Thyroid gland (tissue), 4 donors: ENCODE results near the gene C4B. TPM values are rescaled to one million over a fixed set of nuclear protein-coding genes. Genes with fewer than 3 reads are reported as not detected.
"Not testable (repeated sequence)": the region's sequence is repeated elsewhere in the genome, so short reads cannot be mapped to it uniquely, and the experiment has no call there.

Source experiments
- DNase-seq, 2 donors: peaks; one replicate each; pipeline ENCODE4 v3.0.0-alpha.2; 2019
- H3K27ac ChIP-seq, 3 donors: fragments of 200-600 bp; sonication (generic); 1 replicate in 2 of 3; 2 replicates in 1 of 3; pipeline ENCODE4 v1.5.1; 2016 to 2019; ENCODE audit warnings: mild to moderate bottlenecking in 1 of 3, moderate library complexity in 1 of 3
- H3K27me3 ChIP-seq: fragments of 200-600 bp; sonication (generic); one replicate; pipeline ENCODE4 v1.5.1; 2019
- H3K36me3 ChIP-seq, 2 donors: fragments of 200-600 bp; sonication (generic); one replicate each; pipeline ENCODE4 v1.5.1; 2016 to 2019
- H3K4me1 ChIP-seq, 2 donors: fragments of 200-600 bp; sonication (generic); one replicate each; pipeline ENCODE4 v1.5.1; 2017 to 2019
- H3K4me3 ChIP-seq, 3 donors: fragments of 200-600 bp; sonication (generic); replicated peaks in 1 of 3; 1 replicate in 2 of 3; 2 replicates in 1 of 3; pipeline ENCODE4 v1.5.1; 2016; ENCODE audit warnings: mild to moderate bottlenecking in 1 of 3
- H3K9me3 ChIP-seq: fragments of 200-600 bp; sonication (generic); one replicate; pipeline ENCODE4 v1.5.1; 2017
- POLR2A ChIP-seq, 2 donors: fragments of 450-650 bp; IDR thresholded peaks; one replicate each; pipeline ENCODE4 v1.6.1; 2017; ENCODE audit warnings: antibody characterized with exemption in 2 of 2, mild to moderate bottlenecking in 2 of 2, moderate library complexity in 1 of 2
- WGBS, 2 donors: methylation state at CpG; one replicate each; pipeline ENCODE4 v1.1.5; 2017; 5-methylcytosine and 5-hydroxymethylcytosine counted together
- intact Hi-C: fragments of 100-400 bp; cut with DNase I; formaldehyde crosslinking; loops from one replicate; pipeline ENCODE4 v1.15.1; 2023
- total RNA-seq, 4 donors: library from RNA; depleted of rRNA; stranded (reverse); fragments of >200 nt; gene quantifications; one replicate each; pipeline ENCODE4 v1.2.3, GENCODE V29; 2016
- TF ChIP-seq, protein P1 (sequence below), 6 experiments: fragments of 200-600 bp in 3 of 6; fragments of 450-650 bp in 3 of 6; sonication (generic) in 3 of 6; IDR thresholded peaks; one replicate each; pipeline ENCODE4 v1.5.1; 2016 to 2019; ENCODE audit warnings: antibody characterized with exemption in 6 of 6, mild to moderate bottlenecking in 2 of 6, inconsistent platforms in 1 of 6, moderate library complexity in 1 of 6

Gene C4B
- total RNA-seq, 4 donors from 2014 or later, result 233 to 370 (median 285) TPM

DNA sequence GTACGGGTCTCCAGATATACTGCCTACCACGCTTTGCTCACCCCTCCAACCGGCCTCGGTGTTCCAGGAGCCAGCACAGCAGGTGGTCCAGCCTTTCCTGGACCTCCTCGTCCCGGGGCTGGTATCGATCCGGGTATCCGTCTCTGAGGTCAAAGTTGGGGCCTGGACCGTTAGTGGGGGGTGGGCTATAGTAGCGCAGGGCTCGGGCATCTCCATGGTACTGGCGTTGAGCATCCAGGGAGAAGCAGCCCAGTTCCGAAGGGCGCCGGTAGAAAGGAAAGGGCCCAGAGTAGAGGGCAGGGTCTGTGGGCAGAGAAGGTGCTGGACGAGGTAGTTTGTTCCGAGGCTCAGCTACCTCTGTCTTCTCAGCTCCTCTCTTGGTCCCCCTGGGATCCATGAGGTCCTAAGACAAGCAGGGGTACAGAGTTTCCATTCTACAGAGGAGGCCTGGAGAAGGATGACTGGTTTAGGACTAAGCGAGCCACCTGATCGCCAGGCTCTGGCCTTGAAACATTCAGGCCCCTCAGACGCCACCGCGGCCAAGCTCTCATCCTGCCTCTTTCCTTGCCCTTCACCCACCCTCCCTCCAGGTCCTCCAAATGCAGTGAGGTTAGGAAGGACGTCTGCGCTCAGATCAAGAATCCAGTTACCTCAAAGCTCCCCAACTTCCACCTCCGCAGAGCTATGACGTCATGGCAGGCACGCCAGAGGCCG lies 43.2 kb upstream of the C4B start:
- H3K9me3 ChIP-seq, result no peaks in the 10 kb centered on the region
- H3K36me3 ChIP-seq, result peaks cover 35 to 36% of the 10 kb centered on the region in 2 donors
- H3K4me3 ChIP-seq, result peak overlapping the region; percentile 38 to 91 (median 87)
- DNase-seq, result peak in 1 of 2 donors; percentile 3
- TF ChIP-seq POLR2A (IDR thresholded peaks at IDR 0.05), result no peak
- TF ChIP-seq, protein P1, sequence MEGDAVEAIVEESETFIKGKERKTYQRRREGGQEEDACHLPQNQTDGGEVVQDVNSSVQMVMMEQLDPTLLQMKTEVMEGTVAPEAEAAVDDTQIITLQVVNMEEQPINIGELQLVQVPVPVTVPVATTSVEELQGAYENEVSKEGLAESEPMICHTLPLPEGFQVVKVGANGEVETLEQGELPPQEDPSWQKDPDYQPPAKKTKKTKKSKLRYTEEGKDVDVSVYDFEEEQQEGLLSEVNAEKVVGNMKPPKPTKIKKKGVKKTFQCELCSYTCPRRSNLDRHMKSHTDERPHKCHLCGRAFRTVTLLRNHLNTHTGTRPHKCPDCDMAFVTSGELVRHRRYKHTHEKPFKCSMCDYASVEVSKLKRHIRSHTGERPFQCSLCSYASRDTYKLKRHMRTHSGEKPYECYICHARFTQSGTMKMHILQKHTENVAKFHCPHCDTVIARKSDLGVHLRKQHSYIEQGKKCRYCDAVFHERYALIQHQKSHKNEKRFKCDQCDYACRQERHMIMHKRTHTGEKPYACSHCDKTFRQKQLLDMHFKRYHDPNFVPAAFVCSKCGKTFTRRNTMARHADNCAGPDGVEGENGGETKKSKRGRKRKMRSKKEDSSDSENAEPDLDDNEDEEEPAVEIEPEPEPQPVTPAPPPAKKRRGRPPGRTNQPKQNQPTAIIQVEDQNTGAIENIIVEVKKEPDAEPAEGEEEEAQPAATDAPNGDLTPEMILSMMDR (IDR thresholded peaks at IDR 0.05), result no peak
- peak overlapping the region; percentile 93 to 97 (median 97) for H3K27ac ChIP-seq
- 27 to 33% methylated on average over 28 to 29 of the region's 29 CpGs for WGBS, 2 donors
- intact Hi-C loops, result no loop called here
- H3K4me1 ChIP-seq, result peaks cover 12 to 18% of the 10 kb centered on the region in 2 donors
- no peaks in the 10 kb centered on the region for H3K27me3 ChIP-seq

DNA sequence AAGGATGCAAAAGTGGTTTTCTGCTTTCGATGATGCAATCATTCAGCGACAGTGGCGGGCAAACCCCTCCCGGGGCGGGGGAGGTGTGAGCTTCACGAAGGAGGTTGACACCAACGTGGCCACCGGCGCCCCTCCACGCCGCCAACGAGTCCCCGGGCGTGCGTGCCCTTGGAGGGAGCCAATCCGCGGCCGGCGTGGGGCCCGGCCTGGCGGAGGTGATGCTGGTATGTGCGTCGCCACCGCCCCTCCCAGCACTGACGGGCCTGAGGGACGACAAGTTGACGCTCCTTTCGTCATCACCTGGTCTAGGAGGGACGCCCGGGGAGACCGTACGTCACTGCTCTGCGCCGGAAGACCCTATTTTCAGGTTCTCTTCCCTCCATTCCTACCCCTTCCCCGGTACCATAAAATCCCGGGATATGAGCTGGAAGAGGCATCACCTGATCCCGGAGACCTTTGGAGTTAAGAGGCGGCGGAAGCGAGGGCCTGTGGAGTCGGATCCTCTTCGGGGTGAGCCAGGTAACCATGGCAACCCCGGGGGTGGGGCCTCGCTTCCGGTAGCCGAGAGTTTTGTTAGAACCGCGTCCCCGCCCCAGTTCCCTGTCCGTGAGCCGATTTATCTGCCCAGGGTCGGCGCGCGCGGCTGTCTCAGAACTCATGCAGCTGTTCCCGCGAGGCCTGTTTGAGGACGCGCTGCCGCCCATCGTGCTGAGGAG lies 42.4 kb upstream of the C4B start, which contains the start of gene DXO:
Gene DXO (minus strand): TSS at position 146 of the 716 bp plus-strand sequence. CDS start 463 bp downstream, outside the sequence.
- Histone ChIP-seq H3K4me3 (peak within 1 kb of the TSS; percentile 38 to 91 (median 87)), H3K27me3 (no peaks in the 10 kb centered on the region), H3K36me3 (peaks cover 27 to 29% of the 10 kb centered on the region in 2 donors), H3K27ac (peak within 1 kb of the TSS; percentile 93 to 97 (median 97)), H3K4me1 (peaks cover 12 to 18% of the 10 kb centered on the region in 2 donors), H3K9me3 (no peaks in the 10 kb centered on the region)
- intact Hi-C loops, result no loop called here
- 0 to 1% methylated on average over 11 to 34 of the region's 62 CpGs for WGBS, 2 donors
- peak in 1 of 2 donors; percentile 65 for TF ChIP-seq POLR2A (IDR thresholded peaks at IDR 0.05)
- TF ChIP-seq, protein P1 (IDR thresholded peaks at IDR 0.05), result no peak
- DNase-seq, result peak; percentile 97

DNA sequence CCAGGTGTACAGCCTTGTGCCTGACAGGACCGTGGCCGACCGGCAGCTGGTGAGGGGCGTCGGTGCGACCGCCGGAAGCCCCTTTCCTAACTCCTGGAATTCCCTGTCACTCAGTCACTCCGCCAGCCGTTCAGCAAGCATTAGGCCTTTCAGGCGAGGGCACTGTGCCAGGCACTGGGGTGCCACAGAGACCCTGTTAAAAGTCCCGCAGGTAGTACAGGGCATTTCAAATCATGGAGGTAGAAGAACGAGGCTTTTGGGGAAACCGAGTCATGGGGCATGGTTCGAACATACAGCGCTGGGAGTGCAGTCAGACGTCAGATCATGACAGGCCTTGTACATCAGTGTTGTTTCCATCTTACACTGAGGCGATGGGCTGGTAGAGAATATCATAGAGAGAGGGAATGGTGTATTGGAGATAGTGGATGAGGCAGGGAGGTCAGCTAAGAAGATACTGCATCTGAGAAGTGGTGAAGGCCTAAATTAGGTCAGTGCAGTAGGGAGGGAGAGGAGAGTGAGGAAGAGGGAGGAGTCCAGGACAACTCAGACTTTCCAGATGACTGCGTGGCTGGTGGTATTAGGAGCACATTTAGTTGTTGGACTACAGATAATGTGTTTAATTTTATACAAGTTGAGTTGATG lies 41.8 kb upstream of the C4B start:
- 13 to 14% methylated on average over 11 of the region's 19 CpGs for WGBS, 2 donors
- Histone ChIP-seq H3K36me3 (peaks cover 22 to 23% of the 10 kb centered on the region in 2 donors), H3K27ac (peak overlapping the region; percentile 93 to 97 (median 97)), H3K4me1 (peaks cover 12 to 18% of the 10 kb centered on the region in 2 donors), H3K9me3 (no peaks in the 10 kb centered on the region), H3K4me3 (peak overlapping the region; percentile 38 to 91 (median 87)), H3K27me3 (no peaks in the 10 kb centered on the region)
- TF ChIP-seq, protein P1 (IDR thresholded peaks at IDR 0.05), result no peak
- intact Hi-C loops, result no loop called here
- no peak for DNase-seq

- intact Hi-C loops, DNase-seq, H3K36me3 ChIP-seq, H3K27ac ChIP-seq, H3K9me3 ChIP-seq, H3K4me3 ChIP-seq, H3K27me3 ChIP-seq: not testable (repeated sequence)
- WGBS, 2 donors, result 98 to 100% methylated on average over 1 to 7 of the region's 30 CpGs
- H3K4me1 ChIP-seq, result peaks cover 11 to 12% of the 10 kb centered on the region in 2 donors
Measured at GRCh38 chr6:31976065-31976464, 38.5 kb upstream of the C4B start.

- H3K9me3 ChIP-seq, result no peaks in the 10 kb centered on the region
- 93 to 95% methylated on average over 12 of the region's 12 CpGs for WGBS, 2 donors
- no peak overlapping the region for H3K4me3 ChIP-seq
- no peaks in the 10 kb centered on the region for H3K36me3 ChIP-seq
- peaks cover 7 to 8% of the 10 kb centered on the region in 2 donors for H3K4me1 ChIP-seq
- H3K27ac ChIP-seq, result no peak overlapping the region
- DNase-seq, result no peak
- TF ChIP-seq, protein P1 (IDR thresholded peaks at IDR 0.05), result no peak
- no peak for TF ChIP-seq POLR2A (IDR thresholded peaks at IDR 0.05)
- intact Hi-C loops, result no loop called here
- H3K27me3 ChIP-seq, result no peaks in the 10 kb centered on the region
Measured at GRCh38 chr6:31977816-31978431, 36.7 kb upstream of the C4B start.
